DMS79 (cell line): ENCODE data around the gene TMEM186.
A peak's percentile ranks its signal among the peaks of the same experiment; 100 is the strongest.
"Not testable (repeated sequence)": the region's sequence is repeated elsewhere in the genome, so short reads cannot be mapped to it uniquely, and the experiment has no call there.

Source experiments
- DNase-seq: peaks from one replicate; lab custom pipeline; 2025; lab: John Stamatoyannopoulos, UW

Gene TMEM186

DNA sequence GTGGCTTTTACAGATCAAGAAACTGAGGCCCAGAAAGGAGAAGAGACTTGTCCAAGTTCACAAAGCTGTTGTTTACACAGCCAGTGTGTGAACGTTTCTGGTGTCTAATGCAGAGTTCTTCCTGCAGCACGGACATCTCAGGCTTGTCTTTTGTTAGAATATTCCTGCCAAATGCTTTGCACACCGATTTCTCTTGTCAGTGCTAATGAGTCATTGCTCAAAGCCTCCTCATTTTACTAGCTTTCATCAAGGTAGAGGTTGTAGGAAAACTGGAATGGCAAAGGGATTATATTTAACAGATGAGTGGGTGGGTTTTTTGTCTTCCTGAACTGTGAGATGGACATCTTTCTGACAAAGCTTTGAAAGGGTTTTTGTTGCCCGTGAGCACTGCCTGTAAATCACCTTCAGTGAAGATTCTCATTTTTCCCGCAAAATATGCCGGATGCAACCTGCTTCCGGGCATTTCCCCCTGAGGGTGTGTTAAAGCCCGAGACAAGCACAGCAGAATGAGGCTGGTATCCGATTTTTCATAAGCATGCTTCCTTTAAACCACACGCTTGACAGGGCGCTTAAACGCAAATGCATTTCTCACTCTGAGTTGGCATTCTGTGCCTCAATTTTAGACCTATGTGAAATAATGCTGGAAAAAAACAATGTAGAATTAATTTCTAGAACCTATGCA is 14.9 kb upstream of the TMEM186 start:
- no peak for DNase-seq

- DNase-seq = peak; percentile 0
Observed at GRCh38 chr16:8808613-8809353, 11.3 kb upstream of the TMEM186 start.

DNA sequence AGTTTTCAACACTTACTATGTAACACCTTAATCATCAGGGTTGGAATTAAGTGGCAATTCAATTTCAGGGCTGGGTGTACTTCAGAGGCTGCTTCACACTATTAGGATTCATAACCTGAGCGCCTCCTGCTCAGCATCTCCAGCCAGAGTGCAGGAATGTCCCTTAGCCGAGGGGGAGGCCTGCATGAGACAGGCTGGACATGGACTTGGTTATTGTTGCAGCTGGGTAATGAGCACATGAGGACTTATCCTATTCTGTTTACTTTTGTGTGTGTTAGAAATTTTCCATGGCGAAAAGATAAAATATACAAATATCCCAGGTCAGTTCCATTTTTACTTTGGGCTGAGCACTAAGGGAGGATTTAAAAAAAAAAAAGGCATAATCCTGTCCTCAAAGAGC is 10.6 kb upstream of the TMEM186 start:
- DNase-seq = no peak

GRCh38 chr16:8807189-8807588 is 9.8 kb upstream of the TMEM186 start:
- no peak for DNase-seq

- no peak for DNase-seq
Observed at GRCh38 chr16:8806272-8806983, 9.0 kb upstream of the TMEM186 start.

- no peak for DNase-seq
Observed at GRCh38 chr16:8804313-8804712, 6.9 kb upstream of the TMEM186 start.

- not testable (repeated sequence) for DNase-seq
Observed at GRCh38 chr16:8803733-8804132, 6.3 kb upstream of the TMEM186 start.

GRCh38 chr16:8801701-8802100 is 4.3 kb upstream of the TMEM186 start:
- no peak for DNase-seq

- no peak for DNase-seq
Observed at GRCh38 chr16:8798535-8799157, 1.2 kb upstream of the TMEM186 start.

- DNase-seq = no peak
Observed at GRCh38 chr16:8798174-8798527, 712 bp upstream of the TMEM186 start.

DNA sequence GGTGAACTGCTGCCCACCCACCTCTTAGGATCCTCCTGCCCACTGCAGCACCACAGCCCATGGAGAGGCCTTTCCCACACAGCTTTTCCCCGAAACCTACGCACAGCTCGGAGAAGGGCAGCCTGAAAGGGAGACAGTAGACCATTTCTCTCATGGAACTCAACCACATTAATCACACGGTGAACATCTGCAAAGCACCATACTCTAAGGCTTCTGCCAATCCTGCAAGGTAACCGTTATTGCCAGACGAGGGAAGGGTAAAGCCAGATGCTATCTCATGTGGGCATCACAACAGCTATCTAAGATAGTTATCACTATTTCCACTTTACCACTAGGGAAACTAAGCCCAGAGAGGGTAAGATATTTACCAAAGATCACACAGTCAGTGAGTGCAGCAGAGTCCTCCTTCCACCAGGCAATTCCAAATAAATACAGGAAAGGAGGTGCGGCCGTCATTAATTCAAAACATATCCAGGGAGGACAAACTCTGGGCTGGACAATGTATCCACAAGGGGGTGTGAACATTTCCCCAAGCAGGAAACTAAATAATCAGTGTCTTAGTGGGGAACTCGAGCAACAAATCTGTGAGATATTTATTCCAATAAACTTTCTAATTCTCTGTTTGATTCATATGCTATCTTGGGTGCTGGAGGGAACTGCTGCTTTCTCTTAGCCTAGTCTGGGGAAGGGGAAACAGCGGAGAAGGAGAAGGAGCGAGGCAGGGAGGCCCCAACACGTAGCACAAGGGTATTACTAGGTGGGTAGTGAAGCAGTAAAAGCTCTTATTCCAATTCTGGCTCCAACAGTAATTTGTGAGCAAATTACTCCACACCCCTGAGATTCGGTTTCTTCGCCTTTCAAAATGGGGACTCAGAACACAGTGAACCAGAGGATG is 723 bp downstream of the TMEM186 start:
- no peak for DNase-seq

DNA sequence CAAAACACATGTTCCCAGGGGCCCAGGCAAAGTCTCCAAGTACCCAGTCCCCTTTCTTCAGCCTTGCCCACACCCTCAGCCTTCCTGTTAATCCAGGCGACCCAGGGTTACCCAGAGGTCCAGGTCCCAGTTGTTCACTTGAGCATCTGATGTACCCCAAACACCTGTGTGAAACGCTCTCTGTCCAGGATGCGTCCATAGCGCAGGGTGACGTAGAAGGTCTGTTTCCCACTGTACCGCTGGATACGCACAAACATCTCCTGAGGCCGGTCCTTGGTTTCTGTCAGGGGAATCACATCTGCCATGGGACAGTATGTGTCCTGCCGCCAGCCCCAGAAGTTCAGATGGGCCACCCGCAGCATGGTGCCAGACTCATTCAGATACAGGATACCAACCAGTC is 1.6 kb downstream of the TMEM186 start:
- DNase-seq = no peak

- DNase-seq = no peak
Observed at GRCh38 chr16:8795091-8795490, 2.3 kb downstream of the TMEM186 start.

DNA sequence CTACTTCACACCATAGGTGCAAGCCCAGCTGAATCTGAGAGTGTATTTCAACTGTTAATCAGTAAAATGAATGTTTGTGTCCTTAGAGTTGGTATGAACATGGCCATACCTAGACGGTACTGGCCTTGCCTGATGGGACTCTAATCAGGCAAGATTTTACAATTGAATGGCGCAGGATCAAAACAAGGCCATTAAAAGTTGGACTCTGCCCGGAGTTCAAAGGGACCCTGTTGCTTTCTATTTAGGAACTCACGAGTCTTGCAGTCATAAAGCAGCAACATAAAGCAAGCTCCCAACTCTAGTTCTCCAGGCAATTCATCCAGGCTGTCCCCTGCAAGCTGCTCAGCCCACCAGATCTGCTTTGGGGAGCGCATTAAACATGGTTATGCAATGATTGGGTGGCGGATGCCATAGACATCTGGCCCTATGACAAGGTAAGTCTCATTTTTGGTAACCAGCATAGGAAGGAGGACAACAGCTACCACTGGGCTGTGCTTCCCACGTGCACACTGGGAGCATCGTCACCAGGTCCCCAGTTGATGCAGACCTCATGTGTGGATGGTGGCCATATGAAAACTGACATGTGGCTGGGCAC is 8.8 kb downstream of the TMEM186 start:
- no peak for DNase-seq

DNA sequence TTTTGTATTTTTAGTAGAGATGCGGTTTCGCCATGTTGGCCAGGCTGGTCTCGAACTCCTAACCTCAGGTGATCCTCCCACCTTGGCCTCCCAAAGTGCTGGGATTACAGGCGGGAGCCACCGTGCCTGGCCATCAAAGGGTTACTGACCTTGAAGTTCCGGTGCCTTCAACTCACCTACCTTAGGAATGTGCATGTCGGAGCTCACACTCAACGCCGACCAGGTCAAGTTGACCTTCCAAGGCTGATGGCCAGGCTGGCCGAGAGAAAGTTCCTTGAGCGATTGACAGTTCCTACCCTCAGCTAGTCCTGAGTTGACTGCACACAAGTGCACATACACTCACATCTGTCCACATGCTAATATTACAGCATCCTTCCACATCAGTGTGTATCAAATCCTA is 11.1 kb downstream of the TMEM186 start:
- not testable (repeated sequence) for DNase-seq

DNA sequence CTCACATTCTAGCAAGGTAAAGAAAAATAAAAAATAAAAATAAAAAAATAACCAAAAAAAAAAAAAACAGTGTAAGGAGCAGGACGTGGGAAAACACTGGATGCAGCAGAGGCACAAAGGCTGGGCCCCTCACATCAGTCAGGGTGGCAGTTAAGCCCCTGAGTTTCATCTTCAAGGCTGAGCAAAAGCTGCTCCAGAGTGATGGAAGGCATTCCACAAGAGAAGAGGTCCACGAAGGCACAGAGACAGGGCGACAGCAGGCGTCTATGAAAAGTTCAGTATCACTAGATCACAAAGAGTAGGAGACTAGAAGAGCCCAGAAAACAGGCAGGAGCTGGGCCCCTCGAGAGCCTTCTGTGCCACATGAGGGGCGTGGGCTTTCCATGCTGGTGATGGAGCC is 12.0 kb downstream of the TMEM186 start:
- no peak for DNase-seq

- DNase-seq = no peak
Observed at GRCh38 chr16:8782673-8783072, 14.8 kb downstream of the TMEM186 start.

DNA sequence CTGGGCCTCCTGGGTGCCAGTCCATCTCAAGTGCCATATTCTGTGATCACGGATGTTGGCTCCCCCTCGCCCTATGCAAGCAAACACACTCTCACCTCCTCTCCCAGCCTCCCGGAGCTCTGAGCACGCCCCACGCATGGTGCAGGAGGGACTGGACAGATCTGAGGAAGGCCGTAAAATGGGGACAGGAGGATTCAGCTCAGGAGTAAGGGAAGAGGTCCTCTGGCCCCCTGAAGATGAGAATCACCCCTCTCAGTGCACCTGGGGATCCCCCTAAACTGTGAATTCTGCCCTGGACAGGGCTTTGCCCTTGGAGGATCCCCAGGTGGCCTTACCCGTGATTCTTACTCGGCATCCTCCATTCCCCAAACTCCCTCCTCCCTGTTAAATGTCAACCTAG is 15.6 kb downstream of the TMEM186 start:
- no peak for DNase-seq

- DNase-seq = no peak
Observed at GRCh38 chr16:8777217-8777616, 20.2 kb downstream of the TMEM186 start.

DNA sequence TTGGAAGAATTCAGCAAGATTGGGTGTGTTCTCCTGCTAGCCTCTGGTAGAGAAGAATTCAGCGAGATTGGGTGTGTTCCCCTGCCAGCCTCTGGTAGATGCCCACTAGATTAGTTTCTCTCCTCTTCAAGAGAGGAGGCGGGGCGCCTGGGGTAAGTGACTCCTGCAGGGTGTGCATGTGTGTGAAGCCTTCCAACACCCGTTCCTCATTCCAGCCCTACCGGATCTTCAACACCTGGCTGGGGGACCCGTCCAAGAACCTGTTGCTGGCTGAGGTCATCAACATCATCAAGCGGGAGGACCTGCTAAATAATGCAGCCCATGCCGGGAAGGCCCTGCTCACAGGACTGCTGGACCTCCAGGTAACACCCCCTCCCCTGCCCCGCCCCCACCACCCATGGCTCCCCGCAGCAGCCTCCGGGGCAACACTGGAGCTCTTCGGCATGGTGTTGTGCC is 21.3 kb downstream of the TMEM186 start:
- no peak for DNase-seq

GRCh38 chr16:8775359-8775758 is 22.1 kb downstream of the TMEM186 start:
- no peak for DNase-seq
